Measurements from ENCODE around the gene CADM1.
A peak's percentile ranks its signal among the peaks of the same experiment; 100 is the strongest.

CADM1 gene

DNA sequence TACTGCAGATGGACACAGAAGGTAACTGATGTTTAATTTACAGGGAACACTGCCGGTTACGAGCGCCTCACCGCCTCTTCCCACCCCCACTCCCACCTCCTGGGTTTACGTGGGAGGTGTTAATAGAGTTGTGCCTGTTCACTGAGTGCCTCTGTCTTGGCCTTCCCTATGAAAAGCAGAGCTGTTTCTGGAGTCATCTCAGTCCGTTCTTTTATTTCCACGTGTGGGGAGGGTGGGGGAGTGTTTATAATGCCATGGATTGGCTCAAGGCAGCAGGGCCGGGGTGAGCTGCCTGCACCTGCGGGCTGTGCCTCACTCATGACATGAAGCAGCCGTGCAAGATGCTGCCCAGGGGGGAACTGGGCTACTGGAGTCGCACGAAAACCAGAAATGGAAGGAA lies 322.7 kb downstream of the CADM1 start:
- DNase-seq (ENCODE audit: low read depth), result no peak

GRCh38 chr11:115180272-115180671 lies 323.9 kb downstream of the CADM1 start:
- DNase-seq (ENCODE audit: low read depth), result no peak

- no peak for DNase-seq (ENCODE audit: low read depth)
Observed at GRCh38 chr11:115179636-115180035, 324.6 kb downstream of the CADM1 start.

- DNase-seq (ENCODE audit: low read depth), result no peak
Observed at GRCh38 chr11:115178705-115179104, 325.5 kb downstream of the CADM1 start.

DNA sequence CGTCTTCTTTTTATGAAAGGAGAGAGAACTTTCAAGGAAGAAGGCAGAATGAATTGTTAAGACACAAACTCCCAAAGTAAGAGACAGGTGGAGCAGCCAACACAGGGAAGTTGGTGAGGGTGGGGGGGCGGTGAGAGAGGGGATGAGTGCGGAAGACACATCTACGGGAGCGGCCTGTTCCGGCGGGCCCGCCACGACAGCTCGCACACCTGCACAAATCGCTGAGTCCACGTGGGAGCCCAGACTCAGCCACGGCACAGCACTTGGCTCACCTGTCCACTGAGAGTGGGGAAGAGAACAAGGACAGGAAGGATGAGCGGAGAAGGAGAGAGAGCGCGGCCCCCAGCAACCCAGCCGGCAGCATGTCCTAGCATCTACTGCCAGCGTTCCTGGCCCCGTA lies 331.1 kb downstream of the CADM1 start:
- no peak for DNase-seq (ENCODE audit: low read depth)

- DNase-seq (ENCODE audit: low read depth), result peak; percentile 5
Observed at GRCh38 chr11:115170133-115170815, 333.9 kb downstream of the CADM1 start.

- DNase-seq (ENCODE audit: low read depth), result no peak
Observed at GRCh38 chr11:115169251-115169650, 335.0 kb downstream of the CADM1 start.

GRCh38 chr11:115168686-115169085 lies 335.5 kb downstream of the CADM1 start:
- DNase-seq (ENCODE audit: low read depth), result no peak

DNA sequence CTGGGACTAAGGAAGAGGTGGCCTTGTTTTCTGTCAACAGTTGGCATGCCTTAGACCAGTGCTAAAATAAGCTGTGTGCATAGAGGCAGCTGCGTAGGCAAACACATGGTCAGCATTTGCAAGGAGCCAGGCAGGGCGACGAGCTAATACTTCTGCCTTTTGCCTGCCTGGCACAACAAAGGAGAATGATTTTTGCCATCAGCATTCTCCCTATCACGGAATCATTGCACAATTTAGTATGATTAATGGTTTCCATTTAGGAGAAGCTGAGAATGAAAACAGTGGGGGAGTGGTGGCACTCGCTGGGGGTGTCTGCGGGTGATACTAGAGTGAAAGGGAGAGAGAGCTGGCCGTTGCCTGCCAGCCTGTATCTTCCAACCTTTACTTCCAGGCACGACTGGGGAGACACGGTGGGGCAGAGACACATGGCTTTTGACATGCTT lies 336.0 kb downstream of the CADM1 start:
- no peak for DNase-seq (ENCODE audit: low read depth)

DNA sequence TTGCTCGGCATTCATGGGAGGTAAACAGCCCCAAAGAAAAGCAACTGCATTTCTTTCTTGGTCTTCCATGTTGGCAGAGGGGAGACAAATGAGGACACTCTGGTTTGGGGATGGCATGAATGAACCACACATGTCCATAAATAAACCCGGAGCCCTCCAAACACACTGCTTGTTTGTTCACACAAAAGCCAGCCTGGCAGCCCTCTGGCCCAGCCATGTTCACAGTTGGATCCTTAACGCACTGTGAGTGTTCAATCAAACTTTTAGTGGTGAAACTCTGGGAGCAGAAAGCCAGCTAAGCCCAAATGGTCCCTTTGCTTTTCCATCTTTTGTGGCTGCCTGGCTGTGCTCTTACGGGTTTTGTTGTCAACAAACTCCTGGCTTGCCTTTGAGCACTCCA lies 336.8 kb downstream of the CADM1 start:
- DNase-seq (ENCODE audit: low read depth), result no peak

DNA sequence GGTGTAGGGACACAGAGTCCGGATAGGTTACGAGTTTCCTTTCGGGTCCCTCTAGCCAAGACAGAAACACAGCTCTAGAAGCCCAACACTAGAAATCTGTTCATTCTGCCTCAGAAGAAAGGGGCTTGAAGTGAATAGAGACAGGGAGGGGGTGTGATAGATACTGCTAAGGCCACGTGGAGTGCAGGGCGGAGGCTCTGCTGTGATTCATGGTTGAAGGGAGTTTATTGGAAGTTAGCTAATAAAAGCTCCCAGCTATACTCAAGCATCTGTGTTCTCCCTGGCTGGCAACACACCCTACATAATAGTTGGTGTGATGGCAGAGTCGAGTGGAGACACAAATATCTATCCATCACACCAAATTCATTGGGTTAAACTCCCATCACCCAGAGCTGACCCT lies 337.4 kb downstream of the CADM1 start:
- no peak for DNase-seq (ENCODE audit: low read depth)

DNA sequence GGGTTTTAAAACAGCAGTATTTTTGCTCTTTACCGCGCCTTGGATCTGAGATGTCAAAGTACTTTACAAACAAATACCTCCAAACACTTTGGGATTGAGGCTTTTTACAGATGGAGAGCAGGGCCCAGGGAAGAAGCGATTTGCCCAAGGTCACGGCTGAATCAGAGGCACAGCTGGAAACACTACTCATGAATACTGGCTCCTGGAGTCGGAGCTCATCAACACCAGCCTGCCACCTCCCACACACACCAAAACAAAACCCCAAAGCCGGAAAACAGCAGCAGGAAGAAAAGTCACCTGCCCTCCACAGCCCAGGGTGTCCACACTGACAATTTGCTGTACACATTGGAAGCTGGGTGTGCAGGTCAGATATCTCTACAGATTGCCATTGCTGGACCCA lies 339.4 kb downstream of the CADM1 start:
- DNase-seq (ENCODE audit: low read depth), result no peak

DNA sequence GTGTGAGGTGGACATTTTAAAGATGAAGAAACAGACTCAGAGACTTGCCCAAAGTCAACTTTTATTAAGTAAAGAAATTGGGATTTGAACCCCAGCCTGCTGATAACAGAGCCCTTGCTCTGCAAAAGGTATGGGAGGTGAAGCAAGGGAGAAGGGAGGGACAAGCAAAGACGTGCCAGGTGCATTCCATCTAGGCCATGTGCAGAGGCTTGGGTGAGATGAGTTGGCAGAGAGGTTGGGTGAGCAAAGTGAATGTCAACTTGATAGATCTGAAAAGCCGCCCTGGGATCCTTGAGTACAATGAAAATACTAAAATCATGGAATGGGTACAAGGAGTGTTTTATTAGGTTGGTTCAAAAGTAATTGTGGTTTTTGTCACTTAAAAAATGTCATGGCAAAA lies 341.3 kb downstream of the CADM1 start:
- DNase-seq (ENCODE audit: low read depth), result no peak

GRCh38 chr11:115161876-115162275 lies 342.3 kb downstream of the CADM1 start:
- DNase-seq (ENCODE audit: low read depth), result no peak

- DNase-seq (ENCODE audit: low read depth), result no peak
Observed at GRCh38 chr11:115159207-115159606, 345.0 kb downstream of the CADM1 start.

DNA sequence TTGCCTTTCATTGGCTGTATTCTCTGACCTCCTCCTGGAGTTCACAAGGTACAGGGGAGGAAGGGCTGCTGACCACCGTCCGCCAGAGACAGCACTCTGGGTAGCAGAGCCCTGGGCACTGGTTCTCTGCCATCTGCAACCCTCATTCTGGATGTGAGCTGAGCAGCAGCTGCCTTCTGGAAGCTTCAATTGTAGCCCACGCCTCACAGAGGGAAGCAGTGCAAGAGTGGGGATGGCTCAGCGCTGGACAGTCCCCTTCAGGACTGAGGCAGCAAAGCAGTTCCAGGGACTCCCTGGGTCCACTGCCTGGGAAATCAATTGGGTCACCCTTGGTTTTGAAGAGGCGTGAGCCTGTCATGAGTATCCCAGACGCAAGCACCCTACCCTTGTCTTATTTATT lies 346.2 kb downstream of the CADM1 start:
- DNase-seq (ENCODE audit: low read depth), result no peak

DNA sequence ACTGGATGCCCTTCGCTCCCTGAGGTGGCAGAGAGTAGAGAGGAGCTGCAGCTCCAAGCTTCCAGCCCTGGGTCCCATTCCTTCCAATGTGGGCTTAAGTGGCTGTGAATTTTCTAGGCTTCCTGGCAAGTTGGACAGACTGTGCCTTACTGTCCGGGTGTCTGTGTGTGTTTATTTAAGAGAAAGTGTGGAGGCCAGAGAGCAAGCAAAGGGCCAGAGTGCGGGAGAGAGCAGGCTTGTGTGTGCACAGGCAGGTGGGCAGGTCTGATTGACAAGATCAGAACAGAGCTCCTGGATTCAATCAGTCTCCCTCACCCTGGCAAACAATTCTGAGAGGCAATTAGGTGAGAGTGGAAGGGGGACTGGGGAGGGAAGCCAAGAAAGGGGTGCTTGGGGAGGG lies 347.0 kb downstream of the CADM1 start:
- DNase-seq (ENCODE audit: low read depth), result no peak

GRCh38 chr11:115155978-115156377 lies 348.2 kb downstream of the CADM1 start:
- DNase-seq (ENCODE audit: low read depth), result no peak

GRCh38 chr11:115155320-115155719 lies 348.9 kb downstream of the CADM1 start:
- no peak for DNase-seq (ENCODE audit: low read depth)

GRCh38 chr11:115154355-115154736 lies 349.9 kb downstream of the CADM1 start:
- DNase-seq (ENCODE audit: low read depth), result no peak

DNA sequence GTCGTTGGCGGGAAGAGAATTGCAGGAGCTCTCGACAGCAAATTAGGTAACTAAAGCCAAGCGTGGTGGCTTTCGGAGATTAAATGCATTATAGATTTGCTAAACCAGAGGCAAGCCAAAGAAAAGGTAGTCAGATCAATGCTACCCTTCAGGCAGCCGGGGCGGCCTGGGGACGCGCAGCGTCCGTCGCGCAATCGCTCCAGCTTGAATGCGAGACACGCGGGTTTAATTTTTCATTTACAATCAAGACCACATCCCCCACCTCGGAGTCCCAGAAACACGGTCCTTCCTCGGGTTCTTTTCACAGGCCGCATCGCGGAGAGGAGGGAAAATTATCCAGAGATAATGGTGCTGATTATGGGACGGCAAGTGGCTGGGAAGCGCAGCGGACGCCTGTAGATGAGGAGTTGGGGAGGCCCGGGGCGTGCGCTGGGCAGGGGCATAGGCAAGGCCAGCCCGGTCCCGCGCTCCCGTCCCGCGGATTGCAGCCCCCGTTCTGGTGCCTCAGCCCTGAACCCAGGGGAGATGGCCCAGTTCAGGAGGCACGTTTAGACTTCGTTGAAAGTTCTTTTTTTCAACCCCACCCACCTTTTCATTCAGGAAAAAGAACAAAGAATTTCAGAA lies 350.4 kb downstream of the CADM1 start:
- no peak for DNase-seq (ENCODE audit: low read depth)

DNA sequence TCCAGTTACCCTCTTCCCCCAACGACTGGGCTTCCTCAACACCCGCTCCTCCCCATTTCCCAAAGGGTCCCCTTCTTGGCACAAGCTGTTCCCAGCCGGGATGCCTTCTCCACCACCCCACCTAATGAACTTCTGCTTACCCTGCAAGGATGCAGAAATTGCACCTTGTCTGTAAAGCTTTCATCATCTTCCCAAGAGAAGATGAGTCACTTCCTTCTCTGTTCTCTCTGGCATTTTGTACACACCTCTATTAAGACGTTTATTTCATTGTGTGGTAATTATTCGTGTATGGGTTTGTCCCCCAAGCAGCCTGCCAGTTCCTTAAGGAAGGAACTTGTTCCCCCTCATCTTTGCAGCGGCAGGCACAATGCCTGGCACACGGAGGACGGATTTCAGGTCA lies 351.1 kb downstream of the CADM1 start:
- DNase-seq (ENCODE audit: low read depth), result no peak

DNA sequence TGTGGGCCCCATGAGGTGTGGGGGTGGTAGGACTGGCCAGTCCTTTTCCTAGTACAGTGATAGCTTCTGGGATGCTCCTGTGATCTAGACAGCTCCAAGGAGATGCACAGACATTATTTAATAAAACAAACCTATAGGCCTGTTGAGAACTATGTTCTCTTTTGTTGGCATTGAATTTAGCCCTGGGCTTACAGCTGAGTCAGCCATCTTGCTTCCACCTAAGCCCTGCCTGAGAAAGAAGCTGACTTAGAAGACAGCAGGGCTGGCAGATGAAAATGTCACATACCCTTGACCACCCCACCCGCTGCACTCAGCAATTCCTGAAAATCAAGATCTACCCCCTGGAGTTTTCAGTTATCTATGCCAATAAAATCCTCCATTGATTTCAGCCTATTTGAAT lies 353.2 kb downstream of the CADM1 start:
- no peak for DNase-seq (ENCODE audit: low read depth)

- DNase-seq (ENCODE audit: low read depth), result no peak
Observed at GRCh38 chr11:115148691-115149090, 355.5 kb downstream of the CADM1 start.
